ENCODE measurements around the gene PTCD1. TPM values are rescaled to one million over a fixed set of nuclear protein-coding genes. Genes with fewer than 3 reads are reported as not detected.
A peak's percentile ranks its signal among the peaks of the same experiment; 100 is the strongest.

PTCD1 gene
- 10 to 100 TPM; 10.7 to 11.1 TPM for total RNA-seq

DNA sequence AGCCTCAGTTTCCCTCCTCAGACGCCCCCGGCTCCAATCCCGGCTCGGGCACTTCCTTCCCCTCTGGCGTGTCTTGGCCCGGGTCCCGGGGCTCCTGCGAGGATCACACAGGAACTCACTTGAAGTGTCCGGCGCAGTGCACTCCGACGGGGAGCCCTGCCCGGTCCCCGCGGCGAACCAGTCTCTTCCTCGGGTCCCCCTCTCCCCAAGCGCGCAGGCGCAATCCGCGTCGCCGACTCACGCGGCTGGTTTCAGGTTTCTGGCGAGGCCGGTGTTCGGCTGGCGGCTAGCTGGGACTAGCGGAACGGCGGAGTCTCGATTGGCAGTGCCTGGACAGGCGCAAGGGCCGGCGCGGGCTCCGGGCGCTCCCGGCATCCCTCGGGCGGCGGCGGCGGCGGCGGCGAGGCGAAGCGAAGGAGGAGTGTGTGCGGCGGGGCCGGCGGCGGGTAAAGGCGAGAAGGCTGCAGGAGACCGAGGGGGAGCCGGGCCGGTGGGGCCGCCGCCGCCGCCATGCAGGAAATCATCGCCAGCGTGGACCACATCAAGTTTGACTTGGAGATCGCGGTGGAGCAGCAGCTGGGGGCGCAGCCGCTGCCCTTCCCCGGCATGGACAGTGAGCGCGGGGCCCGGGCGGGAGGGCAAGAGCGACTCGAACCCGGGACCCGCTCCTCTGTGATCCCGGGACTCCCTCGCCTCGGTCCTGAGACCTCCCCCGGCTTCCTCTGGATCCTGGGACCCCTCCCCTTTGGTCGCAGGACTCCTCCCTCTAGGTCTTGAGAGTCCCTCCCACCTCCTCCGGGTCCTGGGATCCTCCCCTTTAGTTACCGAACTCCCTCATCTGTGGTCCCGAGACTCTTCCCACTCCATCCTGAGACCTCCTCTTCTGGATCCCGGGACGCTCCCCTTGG is at the start of gene PTCD1, which contains the start of gene CPSF4:
PTCD1 (minus strand) TSS at position 226 of the 908 bp plus-strand sequence. CDS start 3,556 bp downstream, outside the sequence.
CPSF4 (plus strand) TSS at position 371 of the 908 bp plus-strand sequence; CDS start at position 511, 140 bp downstream.
- H3K4me1 Mint-ChIP-seq: peaks cover 27% of the 10 kb centered on the region
- no peaks in the 10 kb centered on the region for H3K27me3 Mint-ChIP-seq
- H3K36me3 Mint-ChIP-seq: peaks cover 16% of the 10 kb centered on the region
- H3K4me3 Mint-ChIP-seq: peak within 1 kb of the TSS; percentile 100
- no peaks in the 10 kb centered on the region for H3K9me3 Mint-ChIP-seq
- DNase-seq: peak; percentile 92
- peak; percentile 91 for ATAC-seq (ENCODE audit: low read depth)
- peak within 1 kb of the TSS; percentile 98 for H3K27ac Mint-ChIP-seq
- POLR2A ChIA-PET: interaction anchor here (0.6 to 3.0 kb wide), 15 partner anchors 8 to 699 kb away, joined by 3 to 11 read pairs (median 4); partner anchors contain the start of genes BUD31, ZKSCAN5, ZNF394 and ZNF655

- ATAC-seq (ENCODE audit: low read depth): no peak
- no peak overlapping the region for H3K4me3 Mint-ChIP-seq
- H3K27ac Mint-ChIP-seq: peak overlapping the region; percentile 1
- no peaks in the 10 kb centered on the region for H3K4me1 Mint-ChIP-seq
- no peaks in the 10 kb centered on the region for H3K27me3 Mint-ChIP-seq
- H3K9me3 Mint-ChIP-seq: peaks cover 5% of the 10 kb centered on the region
- DNase-seq: no peak
- POLR2A ChIA-PET: no interaction called here
- H3K36me3 Mint-ChIP-seq: peaks cover 47% of the 10 kb centered on the region
Measured at GRCh38 chr7:99485094-99485493, 46.5 kb upstream of the PTCD1 start.

DNA sequence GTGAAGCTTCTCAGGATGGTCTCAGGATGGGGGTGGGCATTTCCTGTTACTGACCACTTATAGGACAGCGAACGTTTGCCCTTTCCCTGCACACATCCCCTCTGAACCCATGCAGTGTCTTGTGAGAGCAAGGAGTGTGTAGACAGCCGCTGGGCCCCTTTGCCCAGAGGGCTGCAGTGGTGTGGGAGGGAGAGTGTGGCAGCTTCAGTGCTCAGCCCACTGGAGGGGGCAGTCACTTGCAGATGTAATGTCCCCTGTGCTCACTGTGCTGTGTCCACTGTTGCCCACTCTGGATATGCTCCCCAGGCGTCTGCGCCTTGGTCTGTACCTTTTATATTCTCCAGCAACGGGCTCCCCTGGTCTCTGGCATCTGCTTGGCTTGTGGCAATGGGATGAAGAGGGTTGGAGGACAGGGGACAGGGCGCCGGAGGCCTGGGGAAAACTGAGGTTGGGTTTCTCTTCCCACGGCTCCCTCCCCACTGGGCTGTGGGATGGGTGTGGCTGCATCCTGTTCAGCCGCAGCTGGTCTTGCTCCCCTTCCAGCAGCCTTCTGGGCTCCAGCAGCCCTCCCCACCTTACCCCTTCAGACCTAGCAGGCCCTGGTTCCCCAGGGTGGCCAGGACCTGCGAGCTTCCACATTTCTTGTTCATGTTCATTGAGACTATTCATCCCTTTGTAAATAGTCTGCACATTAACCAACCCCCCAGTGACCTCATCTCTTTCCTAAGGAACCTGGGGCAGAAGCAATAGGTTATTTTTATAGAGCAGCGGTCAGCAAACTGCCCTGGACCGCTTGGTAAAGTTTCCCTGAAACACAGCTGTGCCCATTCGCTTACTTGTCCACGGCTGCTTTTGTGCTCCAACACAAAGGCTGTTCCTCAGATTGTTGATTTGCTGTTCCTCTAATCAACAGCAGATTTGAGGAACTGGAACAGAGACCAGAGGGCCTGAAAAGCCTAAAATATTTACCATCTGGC is 40.2 kb upstream of the PTCD1 start:
- no peaks in the 10 kb centered on the region for H3K27me3 Mint-ChIP-seq
- peak overlapping the region; percentile 20 for H3K27ac Mint-ChIP-seq
- H3K4me1 Mint-ChIP-seq: peaks cover 25% of the 10 kb centered on the region
- ATAC-seq (ENCODE audit: low read depth) (peak; percentile 28), DNase-seq (no peak)
- H3K9me3 Mint-ChIP-seq: no peaks in the 10 kb centered on the region
- H3K36me3 Mint-ChIP-seq: peaks cover 27% of the 10 kb centered on the region
- POLR2A ChIA-PET: interaction anchor here (0.8 kb wide), 1 partner anchor 22 kb away, joined by 3 read pairs; the partner anchor contains the start of gene ZNF394
- peak overlapping the region; percentile 12 for H3K4me3 Mint-ChIP-seq

GRCh38 chr7:99476107-99476506 is 37.5 kb upstream of the PTCD1 start:
- Mint-ChIP-seq H3K27me3 (peaks cover 1% of the 10 kb centered on the region), H3K4me1 (peaks cover 30% of the 10 kb centered on the region), H3K27ac (no peak overlapping the region), H3K36me3 (peaks cover 25% of the 10 kb centered on the region), H3K4me3 (no peak overlapping the region), H3K9me3 (no peaks in the 10 kb centered on the region)
- POLR2A ChIA-PET: interaction anchor here (0.5 to 0.7 kb wide), 4 partner anchors 37 to 82 kb away, joined by 3 to 4 read pairs (median 3); partner anchors contain the start of genes BUD31, CPSF4, PTCD1 and ZNF655
- ATAC-seq (ENCODE audit: low read depth) (no peak), DNase-seq (no peak)

GRCh38 chr7:99473315-99473596 is 34.7 kb upstream of the PTCD1 start:
- peaks cover 25% of the 10 kb centered on the region for H3K4me1 Mint-ChIP-seq
- POLR2A ChIA-PET: interaction anchor here (0.6 to 4.3 kb wide), 6 partner anchors 16 to 446 kb away, joined by 3 to 50 read pairs (median 5); partner anchors contain the start of genes TRIM4, ZKSCAN5, ZNF394 and ZNF655
- ATAC-seq (ENCODE audit: low read depth): no peak

GRCh38 chr7:99472561-99473314 is 34.1 kb upstream of the PTCD1 start, which contains the start of gene ZNF789:
ZNF789 (plus strand) TSS chr7:99472890; CDS start chr7:99476457, 3,567 bp downstream.
- H3K9me3 Mint-ChIP-seq: no peaks in the 10 kb centered on the region
- H3K27me3 Mint-ChIP-seq: peaks cover 2% of the 10 kb centered on the region
- H3K4me1 Mint-ChIP-seq: peaks cover 21% of the 10 kb centered on the region
- H3K27ac Mint-ChIP-seq: peak within 1 kb of the TSS; percentile 92
- peaks cover 13% of the 10 kb centered on the region for H3K36me3 Mint-ChIP-seq
- DNase-seq (peak; percentile 95), ATAC-seq (ENCODE audit: low read depth) (peak; percentile 99)
- peak within 1 kb of the TSS; percentile 95 for H3K4me3 Mint-ChIP-seq
- POLR2A ChIA-PET: interaction anchor here (0.6 to 4.3 kb wide), 9 partner anchors 17 to 447 kb away, joined by 3 to 50 read pairs (median 7); partner anchors contain the start of genes BUD31, PDAP1, TRIM4 and ZKSCAN5

More at GRCh38 chr7:99473315-99473596, 34.7 kb upstream of the PTCD1 start:
- no peaks in the 10 kb centered on the region for H3K9me3 Mint-ChIP-seq
- peaks cover 15% of the 10 kb centered on the region for H3K36me3 Mint-ChIP-seq
- peaks cover 2% of the 10 kb centered on the region for H3K27me3 Mint-ChIP-seq
- H3K27ac Mint-ChIP-seq: peak overlapping the region; percentile 92
- no peak for DNase-seq
- H3K4me3 Mint-ChIP-seq: peak overlapping the region; percentile 95

DNA sequence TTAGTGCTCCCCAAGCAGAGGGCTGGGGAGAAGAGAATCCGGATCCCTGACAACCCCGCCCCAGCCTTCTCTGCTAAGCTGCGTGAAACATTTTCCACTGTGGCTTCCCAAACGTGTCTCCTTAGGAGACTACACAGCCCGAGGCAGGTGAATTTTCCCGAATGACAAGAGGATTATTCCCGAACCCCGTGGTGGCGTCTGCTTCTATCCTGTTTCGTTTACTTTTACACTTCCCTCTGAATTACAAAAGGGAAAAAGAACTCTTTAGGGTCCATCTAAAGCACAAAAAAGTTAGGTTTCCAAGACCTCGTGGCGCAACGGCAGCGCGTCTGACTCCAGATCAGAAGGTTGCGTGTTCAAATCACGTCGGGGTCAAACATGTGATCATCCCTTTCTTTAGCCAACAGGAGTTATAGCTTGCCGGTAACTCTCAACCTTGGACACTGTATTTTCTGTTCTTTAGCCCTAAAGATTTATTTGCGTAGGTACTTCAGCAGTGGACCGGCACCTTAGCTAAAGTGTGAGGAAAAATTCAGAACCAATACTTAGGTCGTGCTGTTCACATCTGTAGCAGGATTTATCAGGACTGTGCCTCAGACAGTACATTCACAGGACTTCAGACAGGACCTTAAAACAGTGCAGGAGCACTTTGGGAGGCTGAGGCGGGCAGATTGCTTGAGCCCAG is 30.9 kb upstream of the PTCD1 start:
- POLR2A ChIA-PET: interaction anchor here (1.1 to 2.9 kb wide), 2 partner anchors 30 to 61 kb away, joined by 3 to 7 read pairs; partner anchors contain the start of genes BUD31, PDAP1 and ZNF394
- H3K9me3 Mint-ChIP-seq: no peaks in the 10 kb centered on the region
- peaks cover 20% of the 10 kb centered on the region for H3K4me1 Mint-ChIP-seq
- no peak for DNase-seq
- no peak for ATAC-seq (ENCODE audit: low read depth)
- peaks cover 10% of the 10 kb centered on the region for H3K36me3 Mint-ChIP-seq
- H3K27ac Mint-ChIP-seq: no peak overlapping the region
- H3K4me3 Mint-ChIP-seq: no peak overlapping the region
- peaks cover 2% of the 10 kb centered on the region for H3K27me3 Mint-ChIP-seq

DNA sequence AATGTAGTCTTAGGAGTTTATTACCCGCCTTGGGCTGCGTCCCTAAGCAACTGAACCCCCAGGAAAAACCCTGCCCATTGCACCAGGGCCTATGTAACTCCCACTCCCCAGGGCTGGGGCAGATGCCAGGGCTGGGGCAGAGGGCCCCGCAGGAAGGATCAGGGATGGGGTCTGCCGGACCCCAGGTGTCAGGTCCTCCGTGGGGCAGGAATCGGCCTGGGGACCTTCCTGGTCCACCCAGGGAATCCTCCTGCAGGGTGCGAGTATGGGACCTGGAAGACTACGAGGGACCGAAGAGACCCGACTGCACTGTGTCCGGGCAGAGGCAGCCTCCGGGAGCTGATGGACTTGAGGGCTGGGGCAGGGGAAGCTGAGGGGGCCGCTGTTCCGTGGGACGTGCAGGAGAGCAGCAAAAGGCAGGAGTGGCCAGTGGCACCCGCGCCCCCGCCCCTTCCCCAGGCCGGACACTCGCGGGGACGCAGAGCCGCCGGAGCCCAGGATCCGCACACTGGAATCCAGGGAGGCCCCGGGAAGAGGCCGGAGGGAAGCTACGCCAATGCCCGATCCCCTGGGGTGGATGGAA is 29.8 kb upstream of the PTCD1 start:
- H3K36me3 Mint-ChIP-seq: peaks cover 15% of the 10 kb centered on the region
- no peaks in the 10 kb centered on the region for H3K9me3 Mint-ChIP-seq
- peaks cover 20% of the 10 kb centered on the region for H3K4me1 Mint-ChIP-seq
- ATAC-seq (ENCODE audit: low read depth): no peak
- POLR2A ChIA-PET: interaction anchor here (0.6 kb wide), 1 partner anchor 100 kb away, joined by 3 read pairs; no protein-coding TSS in a partner anchor
- H3K27ac Mint-ChIP-seq: no peak overlapping the region
- H3K27me3 Mint-ChIP-seq: peaks cover 2% of the 10 kb centered on the region
- no peak overlapping the region for H3K4me3 Mint-ChIP-seq
- no peak for DNase-seq

- ATAC-seq (ENCODE audit: low read depth) (peak; percentile 8), DNase-seq (no peak)
- H3K4me1 Mint-ChIP-seq: peaks cover 22% of the 10 kb centered on the region
- no peaks in the 10 kb centered on the region for H3K27me3 Mint-ChIP-seq
- H3K27ac Mint-ChIP-seq: peak overlapping the region; percentile 92
- peak overlapping the region; percentile 89 for H3K4me3 Mint-ChIP-seq
- H3K9me3 Mint-ChIP-seq: no peaks in the 10 kb centered on the region
- POLR2A ChIA-PET: interaction anchor here (0.6 to 3.2 kb wide), 7 partner anchors 27 to 550 kb away, joined by 3 to 12 read pairs (median 5); partner anchors contain the start of genes BUD31, CPSF4, PDAP1 and PTCD1
- peaks cover 21% of the 10 kb centered on the region for H3K36me3 Mint-ChIP-seq
Measured at GRCh38 chr7:99465421-99465768, 26.8 kb upstream of the PTCD1 start.

DNA sequence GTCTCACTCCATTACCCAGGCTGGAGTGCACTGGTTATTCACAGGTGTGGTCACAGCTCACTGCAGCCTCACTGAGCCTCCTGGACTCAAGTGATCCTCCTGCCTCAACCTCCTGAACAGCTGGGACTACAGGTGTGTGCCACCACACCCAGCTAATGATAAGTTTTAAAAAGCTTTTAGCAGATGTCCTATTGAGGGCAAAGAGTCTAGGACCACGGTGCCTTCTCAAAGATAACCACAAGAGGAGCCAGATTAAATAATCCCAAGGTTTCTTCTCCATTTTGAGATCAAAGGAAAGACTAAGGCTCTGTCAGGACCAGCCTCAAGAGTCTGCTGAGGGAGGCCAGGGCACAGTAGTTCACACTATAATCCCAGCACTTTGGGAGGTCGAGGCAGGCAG is 22.6 kb upstream of the PTCD1 start:
- DNase-seq (no peak), ATAC-seq (ENCODE audit: low read depth) (no peak)
- Mint-ChIP-seq H3K4me1 (peaks cover 24% of the 10 kb centered on the region), H3K27ac (no peak overlapping the region), H3K36me3 (peaks cover 31% of the 10 kb centered on the region), H3K27me3 (no peaks in the 10 kb centered on the region), H3K4me3 (no peak overlapping the region), H3K9me3 (no peaks in the 10 kb centered on the region)
- POLR2A ChIA-PET: interaction anchor here (0.6 kb wide), 1 partner anchor 11 kb away, joined by 3 read pairs; no protein-coding TSS in a partner anchor

DNA sequence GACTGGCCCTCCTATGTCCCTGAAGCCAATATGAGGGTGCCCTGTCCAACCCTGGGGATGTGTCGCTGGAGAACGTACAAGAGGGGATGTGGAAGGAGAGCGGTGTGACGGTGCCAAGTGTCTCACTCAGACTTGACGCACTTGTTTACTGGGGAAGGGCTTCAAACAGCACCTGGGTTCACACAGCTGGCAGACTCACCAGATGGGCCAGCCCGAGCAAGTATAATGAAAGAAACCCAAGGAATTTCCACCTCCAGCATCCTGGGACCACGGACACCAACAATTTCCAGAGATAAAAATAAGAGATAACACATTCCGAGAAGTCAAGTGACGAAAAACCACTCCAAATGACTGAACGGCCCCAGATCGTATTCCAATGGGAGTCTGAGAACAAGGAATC is 22.1 kb upstream of the PTCD1 start:
- Mint-ChIP-seq H3K4me3 (no peak overlapping the region), H3K36me3 (peaks cover 31% of the 10 kb centered on the region), H3K27me3 (no peaks in the 10 kb centered on the region), H3K27ac (no peak overlapping the region), H3K9me3 (no peaks in the 10 kb centered on the region), H3K4me1 (peaks cover 24% of the 10 kb centered on the region)
- POLR2A ChIA-PET: interaction anchor here (0.6 kb wide), 1 partner anchor 11 kb away, joined by 3 read pairs; no protein-coding TSS in a partner anchor
- no peak for ATAC-seq (ENCODE audit: low read depth)
- no peak for DNase-seq
